Gastrocnemius medialis (tissue), 4 donors: Measurements from ENCODE around the gene DNM3.

ENCODE experiments used
- POLR2A ChIP-seq, 2 donors: fragments of 450-650 bp; IDR thresholded peaks; one replicate each; pipeline ENCODE4 v1.6.1; 2017; ENCODE audit warnings: antibody characterized with exemption in 2 of 2, mild to moderate bottlenecking in 2 of 2, moderate library complexity in 2 of 2
- TF ChIP-seq, protein P1 (sequence below), 5 experiments: fragments of 450-650 bp in 3 of 5; fragments of 200-600 bp in 2 of 5; sonication (generic) in 2 of 5; IDR thresholded peaks in 4 of 5; conservative IDR thresholded peaks in 1 of 5; 1 replicate in 4 of 5; 2 replicates in 1 of 5; pipeline ENCODE4 v1.5.1; 2016 to 2019; ENCODE audit warnings: antibody characterized with exemption in 5 of 5, mild to moderate bottlenecking in 3 of 5, moderate library complexity in 3 of 5

DNA sequence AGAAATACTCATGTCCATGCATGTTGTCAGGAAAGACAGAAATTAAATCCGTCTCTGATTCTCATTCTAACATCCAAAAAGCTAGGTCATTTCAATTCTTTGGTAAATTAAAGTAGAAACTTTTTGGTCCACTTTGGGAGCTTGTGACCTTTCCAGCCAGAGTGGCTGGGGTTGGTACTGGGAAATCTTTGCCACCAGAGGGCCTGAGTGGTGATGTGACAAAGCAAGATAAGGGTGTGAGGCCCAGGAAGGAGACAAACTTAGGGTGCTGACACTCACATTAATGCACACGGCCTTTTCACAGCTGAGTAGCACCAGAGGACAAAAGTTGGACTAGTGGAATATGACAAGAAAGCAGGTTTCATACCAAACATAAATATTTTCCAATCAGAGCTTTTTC lies 144.3 kb downstream of the DNM3 start:
- TF ChIP-seq, protein P1, sequence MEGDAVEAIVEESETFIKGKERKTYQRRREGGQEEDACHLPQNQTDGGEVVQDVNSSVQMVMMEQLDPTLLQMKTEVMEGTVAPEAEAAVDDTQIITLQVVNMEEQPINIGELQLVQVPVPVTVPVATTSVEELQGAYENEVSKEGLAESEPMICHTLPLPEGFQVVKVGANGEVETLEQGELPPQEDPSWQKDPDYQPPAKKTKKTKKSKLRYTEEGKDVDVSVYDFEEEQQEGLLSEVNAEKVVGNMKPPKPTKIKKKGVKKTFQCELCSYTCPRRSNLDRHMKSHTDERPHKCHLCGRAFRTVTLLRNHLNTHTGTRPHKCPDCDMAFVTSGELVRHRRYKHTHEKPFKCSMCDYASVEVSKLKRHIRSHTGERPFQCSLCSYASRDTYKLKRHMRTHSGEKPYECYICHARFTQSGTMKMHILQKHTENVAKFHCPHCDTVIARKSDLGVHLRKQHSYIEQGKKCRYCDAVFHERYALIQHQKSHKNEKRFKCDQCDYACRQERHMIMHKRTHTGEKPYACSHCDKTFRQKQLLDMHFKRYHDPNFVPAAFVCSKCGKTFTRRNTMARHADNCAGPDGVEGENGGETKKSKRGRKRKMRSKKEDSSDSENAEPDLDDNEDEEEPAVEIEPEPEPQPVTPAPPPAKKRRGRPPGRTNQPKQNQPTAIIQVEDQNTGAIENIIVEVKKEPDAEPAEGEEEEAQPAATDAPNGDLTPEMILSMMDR (IDR thresholded peaks at IDR 0.05 in 4 of 5, conservative IDR thresholded peaks at IDR 0.05 in 1 of 5), result no peak
- TF ChIP-seq POLR2A (IDR thresholded peaks at IDR 0.05), result no peak
